Measurements from ENCODE around the gene COL25A1. TPM values are rescaled to one million over a fixed set of nuclear protein-coding genes. Genes with fewer than 3 reads are reported as not detected.

Gene COL25A1
- total and polyA plus RNA-seq, 2 donors (not counting 3 experiments of a cell fraction or from before 2014, with no cell fraction given), result 0.21 to 3.5 TPM

GRCh38 chr4:108947526-108947925 is 354.9 kb downstream of the COL25A1 start:
- Histone ChIP-seq H3K4me1 (ENCODE audit: control insufficient read depth, extremely low read depth, insufficient read depth, low read length) (peaks cover 7% of the 10 kb centered on the region), H3K9me1 (replicated peaks; ENCODE audit: control insufficient read depth, extremely low read depth, insufficient read depth, low read length) (no peaks in the 10 kb centered on the region), H3K27ac (ENCODE audit: insufficient read depth, low read depth, low read length) (no peak overlapping the region), H3K9me3 (replicated peaks; ENCODE audit: control insufficient read depth, insufficient read depth, low read length) (no peaks in the 10 kb centered on the region), H3K36me3 (ENCODE audit: control insufficient read depth in 2 of 2, extremely low read depth in 1 of 2, insufficient read depth in 2 of 2, low read length in 2 of 2) (no peaks in the 10 kb centered on the region), H3K79me2 (ENCODE audit: control insufficient read depth, insufficient read depth, low read length) (no peaks in the 10 kb centered on the region), H4K20me1 (replicated peaks; ENCODE audit: control insufficient read depth, extremely low read depth, insufficient read depth, low read length) (no peaks in the 10 kb centered on the region), H3K4me2 (ENCODE audit: insufficient read depth, low read length) (no peak overlapping the region), H3K4me3 (replicated peaks in 1 of 3; ENCODE audit: insufficient read depth in 1 of 3, low read depth in 1 of 3, low read length in 3 of 3) (no peak overlapping the region), H3K9ac (replicated peaks; ENCODE audit: extremely low read depth, insufficient read depth, low read length) (no peak overlapping the region), H2AFZ (ENCODE audit: low read depth, low read length) (no peak overlapping the region), H3K27me3 (ENCODE audit: control insufficient read depth in 2 of 2, insufficient read depth in 2 of 2, low read length in 2 of 2) (no peaks in the 10 kb centered on the region)
- TF ChIP-seq MYC (IDR thresholded peaks at IDR 0.05; ENCODE audit: low read depth, low read length) (no peak), FOS (IDR thresholded peaks at IDR 0.05; ENCODE audit: borderline replicate concordance, insufficient read depth, low read length) (no peak), JUN (IDR thresholded peaks at IDR 0.05; ENCODE audit: borderline replicate concordance, insufficient read depth, insufficient read length, low read depth) (no peak), POLR2A (IDR thresholded peaks at IDR 0.05; ENCODE audit: low read depth, low read length) (no peak), EZH2 (IDR thresholded peaks at IDR 0.05; ENCODE audit: borderline replicate concordance, low read depth, low read length, severe bottlenecking) (no peak), GATA2 (IDR thresholded peaks at IDR 0.05; ENCODE audit: insufficient read depth, insufficient read length, low read depth, low read length) (no peak), POLR2AphosphoS5 (IDR thresholded peaks at IDR 0.05; ENCODE audit: insufficient read depth, low read depth, low read length) (no peak)
- TF ChIP-seq, protein P1, sequence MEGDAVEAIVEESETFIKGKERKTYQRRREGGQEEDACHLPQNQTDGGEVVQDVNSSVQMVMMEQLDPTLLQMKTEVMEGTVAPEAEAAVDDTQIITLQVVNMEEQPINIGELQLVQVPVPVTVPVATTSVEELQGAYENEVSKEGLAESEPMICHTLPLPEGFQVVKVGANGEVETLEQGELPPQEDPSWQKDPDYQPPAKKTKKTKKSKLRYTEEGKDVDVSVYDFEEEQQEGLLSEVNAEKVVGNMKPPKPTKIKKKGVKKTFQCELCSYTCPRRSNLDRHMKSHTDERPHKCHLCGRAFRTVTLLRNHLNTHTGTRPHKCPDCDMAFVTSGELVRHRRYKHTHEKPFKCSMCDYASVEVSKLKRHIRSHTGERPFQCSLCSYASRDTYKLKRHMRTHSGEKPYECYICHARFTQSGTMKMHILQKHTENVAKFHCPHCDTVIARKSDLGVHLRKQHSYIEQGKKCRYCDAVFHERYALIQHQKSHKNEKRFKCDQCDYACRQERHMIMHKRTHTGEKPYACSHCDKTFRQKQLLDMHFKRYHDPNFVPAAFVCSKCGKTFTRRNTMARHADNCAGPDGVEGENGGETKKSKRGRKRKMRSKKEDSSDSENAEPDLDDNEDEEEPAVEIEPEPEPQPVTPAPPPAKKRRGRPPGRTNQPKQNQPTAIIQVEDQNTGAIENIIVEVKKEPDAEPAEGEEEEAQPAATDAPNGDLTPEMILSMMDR (IDR thresholded peaks at IDR 0.05; ENCODE audit: extremely low read depth in 1 of 2, insufficient read depth in 1 of 2, low read depth in 1 of 2, low read length in 2 of 2), result no peak
- TF ChIP-seq, protein P2, sequence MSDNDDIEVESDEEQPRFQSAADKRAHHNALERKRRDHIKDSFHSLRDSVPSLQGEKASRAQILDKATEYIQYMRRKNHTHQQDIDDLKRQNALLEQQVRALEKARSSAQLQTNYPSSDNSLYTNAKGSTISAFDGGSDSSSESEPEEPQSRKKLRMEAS (IDR thresholded peaks at IDR 0.05; ENCODE audit: insufficient read depth, insufficient read length), result no peak
- intact Hi-C loops (cut with micrococcal nuclease) (no loop called here), dilution Hi-C loops (cut with MboI; ENCODE audit: extremely low pct_ligation_motif_present, low sequenced_read_pairs) (no loop called here)
- FAIRE-seq (no peak), DNase-seq (ENCODE audit: low read depth, low spot score) (no peak)
- ChIA-PET POLR2A (no interaction called here), CTCF (no interaction called here)
- BruUV-seq (replicated peaks), result no TSS peak
